WERI-Rb-1 (cell line): ENCODE data around the gene ST6GALNAC4.

Source experiments
- DNase-seq: peaks from one replicate; pipeline ENCODE4 v3.0.0-alpha.2; 2020
- H3K27ac ChIP-seq: fragments of 250-450 bp; sonication (Bioruptor Pico); 2 replicates; pipeline ENCODE4 v1.5.1; 2020; ENCODE audit warnings: mild to moderate bottlenecking, moderate library complexity
- H3K27me3 ChIP-seq: fragments of 250-450 bp; sonication (Bioruptor Pico); 2 replicates; pipeline ENCODE4 v1.5.1; 2021; ENCODE audit warnings: mild to moderate bottlenecking, low read depth, moderate library complexity; ENCODE audit not compliant: insufficient read depth, severe bottlenecking
- H3K36me3 ChIP-seq: fragments of 250-450 bp; sonication (Bioruptor Pico); 2 replicates; pipeline ENCODE4 v1.5.1; 2020; ENCODE audit warnings: mild to moderate bottlenecking, moderate library complexity
- H3K4me3 ChIP-seq: 2 replicates; pipeline ENCODE4 v1.5.1; 2011; ENCODE audit warnings: low read depth, mild to moderate bottlenecking, control low read depth, low read length
- H3K9me3 ChIP-seq: fragments of 250-450 bp; sonication (Bioruptor Pico); 2 replicates; pipeline ENCODE4 v1.5.1; 2021; ENCODE audit warnings: mild to moderate bottlenecking, moderate library complexity; ENCODE audit not compliant: severe bottlenecking
- CTCF ChIP-seq: IDR thresholded peaks from 2 replicates; pipeline ENCODE4 v1.5.1; 2011; ENCODE audit warnings: low read depth, mild to moderate bottlenecking, control low read depth, inconsistent platforms, low read length

ST6GALNAC4 gene

DNA sequence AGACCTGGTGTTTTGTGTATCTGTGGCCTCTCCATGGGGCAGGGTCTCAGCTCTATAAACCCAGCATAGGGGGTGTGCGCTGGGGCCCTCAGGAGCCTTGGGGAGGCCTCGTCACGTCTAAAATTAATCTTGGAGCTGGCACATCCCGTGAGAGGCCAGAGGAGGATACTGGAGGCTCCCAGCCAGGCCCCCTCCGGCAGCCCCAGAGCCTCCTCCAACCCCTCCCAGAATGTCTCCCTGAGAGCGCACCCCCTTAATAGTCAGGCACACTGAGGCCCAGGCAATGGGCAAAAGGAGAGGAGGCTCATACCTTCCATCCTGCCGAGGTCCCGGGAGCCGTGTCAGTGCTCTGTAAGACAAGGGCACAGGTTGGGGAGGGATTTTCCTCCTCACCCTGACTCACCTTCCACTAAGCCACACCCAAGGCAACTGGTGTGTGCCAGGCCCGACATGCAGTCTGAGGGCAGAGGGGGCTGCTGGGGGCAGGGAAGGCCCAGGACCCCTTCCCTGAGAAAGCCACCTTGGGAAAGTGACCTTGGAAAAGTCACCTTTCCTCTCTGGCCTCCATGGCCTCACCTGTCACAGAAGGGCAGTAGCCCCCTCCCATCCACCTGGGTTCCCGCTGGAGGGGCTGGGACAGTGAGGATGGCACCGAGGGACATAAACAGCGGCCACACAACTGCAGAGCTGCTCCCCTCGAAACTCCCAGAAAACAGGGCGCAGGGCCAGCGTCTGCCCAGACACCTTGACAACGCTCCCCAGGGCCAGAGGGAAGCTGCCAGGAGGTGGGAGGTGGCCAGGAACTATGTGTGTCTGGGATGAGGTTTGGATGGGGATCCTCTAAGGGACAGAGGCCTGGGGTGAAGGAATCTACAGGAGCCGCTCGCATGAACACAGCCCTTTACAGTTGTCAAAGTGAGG, 42.3 kb downstream of the ST6GALNAC4 start:
- no peak for TF ChIP-seq CTCF
- no peak for DNase-seq
- H3K36me3 ChIP-seq = peaks cover 43% of the 10 kb centered on the region
- no peak overlapping the region for H3K4me3 ChIP-seq
- H3K27ac ChIP-seq = no peak overlapping the region
- no peaks in the 10 kb centered on the region for H3K9me3 ChIP-seq
- H3K27me3 ChIP-seq = no peaks in the 10 kb centered on the region

GRCh38 chr9:127873886-127874285, 43.0 kb downstream of the ST6GALNAC4 start:
- no peak overlapping the region; the same call in 1 of the 2 replicates for H3K27ac ChIP-seq
- H3K9me3 ChIP-seq = no peaks in the 10 kb centered on the region
- no peak overlapping the region for H3K4me3 ChIP-seq
- H3K27me3 ChIP-seq = no peaks in the 10 kb centered on the region
- peaks cover 47% of the 10 kb centered on the region for H3K36me3 ChIP-seq
- DNase-seq = no peak
- TF ChIP-seq CTCF = no peak

DNA sequence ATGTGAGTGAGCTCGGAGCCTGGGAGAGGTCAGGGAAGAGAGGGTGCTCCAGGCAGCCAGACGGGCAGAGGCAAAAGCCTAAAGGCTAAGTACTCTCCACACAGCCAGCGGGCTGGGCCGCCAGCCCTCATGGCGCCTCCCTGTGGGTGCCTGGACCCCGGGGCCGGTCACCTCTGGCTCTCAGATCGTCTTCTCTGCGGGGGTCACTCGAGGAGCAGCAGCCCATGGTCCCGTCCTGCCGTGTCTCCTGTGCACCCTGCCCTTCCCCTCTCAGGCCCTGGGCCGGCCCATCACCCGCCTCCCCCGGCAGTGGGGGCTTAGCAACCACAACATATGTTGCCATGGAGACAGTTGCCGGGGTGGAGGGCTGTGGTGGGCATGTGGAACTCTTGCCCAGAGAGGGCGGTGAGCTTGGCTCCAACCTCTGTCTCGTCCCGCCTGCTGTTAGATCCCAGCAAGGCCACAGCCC, 43.6 kb downstream of the ST6GALNAC4 start:
- Histone ChIP-seq H3K27me3 (no peaks in the 10 kb centered on the region), H3K36me3 (peaks cover 54% of the 10 kb centered on the region), H3K9me3 (no peaks in the 10 kb centered on the region), H3K4me3 (no peak overlapping the region), H3K27ac (peak overlapping the region; percentile 16)
- no peak for TF ChIP-seq CTCF
- no peak for DNase-seq

DNA sequence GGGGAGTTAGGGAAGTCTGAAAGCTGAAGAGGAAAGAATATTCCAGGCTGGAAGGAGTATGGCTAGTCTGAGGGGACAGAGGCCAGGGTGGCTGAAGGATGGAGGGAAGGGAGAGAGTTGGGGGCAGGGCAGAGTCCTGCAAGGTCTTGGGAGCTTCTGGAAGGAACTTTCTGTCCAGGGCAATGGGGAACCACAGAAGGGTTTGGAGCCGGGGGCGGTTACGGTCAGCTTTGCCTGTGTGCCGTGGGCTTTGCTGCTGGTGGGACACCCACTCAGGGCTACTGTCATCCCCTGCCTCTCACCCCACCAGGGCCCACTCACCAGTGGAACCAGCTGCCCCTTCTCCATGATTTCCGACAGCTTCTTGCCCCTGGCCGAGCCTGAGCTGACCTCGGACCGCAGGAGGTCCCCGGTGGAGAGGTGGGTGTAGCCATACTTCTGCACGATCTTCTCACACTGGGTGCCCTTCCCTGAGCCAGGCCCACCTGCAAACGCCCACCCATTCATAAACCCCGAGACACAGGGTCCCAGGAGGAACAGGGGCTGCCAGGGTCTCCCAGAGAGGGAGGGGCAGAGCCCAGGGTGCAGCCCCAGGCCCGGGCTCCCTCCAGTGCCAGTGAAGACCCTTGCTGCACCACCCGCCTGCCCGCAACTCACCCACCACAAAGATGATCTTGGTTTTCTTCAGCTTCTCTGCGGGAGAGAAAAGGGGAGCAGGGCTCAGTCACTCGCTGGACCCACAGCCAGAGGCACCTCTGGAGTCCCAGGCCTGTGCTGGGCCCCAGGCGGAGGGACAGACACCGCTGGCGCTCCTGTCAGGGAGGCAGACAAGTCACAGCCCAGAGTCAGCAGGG, 44.2 kb downstream of the ST6GALNAC4 start:
- peaks cover 59% of the 10 kb centered on the region for H3K36me3 ChIP-seq

GRCh38 chr9:127871531-127871930, 45.3 kb downstream of the ST6GALNAC4 start:
- Histone ChIP-seq H3K36me3 (peaks cover 63% of the 10 kb centered on the region), H3K9me3 (no peaks in the 10 kb centered on the region), H3K27ac (no peak overlapping the region), H3K4me3 (no peak overlapping the region), H3K27me3 (no peaks in the 10 kb centered on the region)
- no peak for TF ChIP-seq CTCF
- DNase-seq = no peak

More for the DNA sequence above, 44.2 kb downstream of the ST6GALNAC4 start:
- no peak overlapping the region for H3K4me3 ChIP-seq
- TF ChIP-seq CTCF = no peak
- H3K27ac ChIP-seq = peak overlapping the region; percentile 16; the same call in 1 of the 2 replicates
- H3K9me3 ChIP-seq = no peaks in the 10 kb centered on the region
- DNase-seq = no peak
- H3K27me3 ChIP-seq = no peaks in the 10 kb centered on the region
